Nephron (organoid): ENCODE measurements around the gene CELF2.

ENCODE experiments used
- H3K27ac Mint-ChIP-seq, 3 experiments: 2 replicates each; pipeline ENCODE4 v1.8.0; 2020; ENCODE audit warnings: mixed read lengths in 3 of 3, mild to moderate bottlenecking in 2 of 3, moderate library complexity in 1 of 3
- H3K27me3 Mint-ChIP-seq: 2 replicates; pipeline ENCODE4 v1.8.0; 2021; ENCODE audit warnings: low read depth, mild to moderate bottlenecking, moderate library complexity, mixed read lengths
- H3K36me3 Mint-ChIP-seq: 2 replicates; pipeline ENCODE4 v1.8.0; 2020; ENCODE audit warnings: low read depth, mixed read lengths
- H3K4me1 Mint-ChIP-seq: 2 replicates; pipeline ENCODE4 v1.8.0; 2020; ENCODE audit warnings: mixed read lengths
- H3K4me3 Mint-ChIP-seq, 3 experiments: 2 replicates each; pipeline ENCODE4 v1.8.0; 2020; ENCODE audit warnings: mild to moderate bottlenecking in 3 of 3, mixed read lengths in 3 of 3, moderate library complexity in 2 of 3
- H3K9me3 Mint-ChIP-seq: 2 replicates; pipeline ENCODE4 v1.8.0; 2020; ENCODE audit warnings: mixed read lengths
- TF ChIP-seq, protein P1 (sequence below), 3 experiments: fragments of 200-600 bp; sonication (generic); IDR thresholded peaks; one replicate each; pipeline ENCODE4 v1.5.0; 2021; ENCODE audit warnings: antibody characterized with exemption in 3 of 3; ENCODE audit not compliant: unreplicated experiment in 3 of 3

CELF2 gene

DNA sequence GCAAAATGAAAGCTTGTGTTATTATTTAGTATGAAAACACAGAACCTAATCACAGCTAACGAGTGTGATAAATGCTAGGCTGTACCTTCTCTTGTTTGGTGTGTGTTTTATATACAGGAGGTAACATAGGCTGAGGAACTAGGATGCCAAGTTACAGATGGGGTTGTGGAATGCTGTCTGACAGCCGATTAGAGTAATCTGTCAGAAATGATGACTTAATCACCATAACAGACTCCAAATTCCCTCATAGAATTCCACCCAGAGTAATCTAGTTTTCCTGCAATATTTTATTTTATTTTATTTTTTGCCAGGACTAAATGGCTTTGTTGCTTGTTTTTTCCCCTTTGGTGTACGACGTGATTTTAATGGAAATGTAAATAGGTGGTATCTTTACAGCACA, 221.2 kb downstream of the CELF2 start:
- H3K27me3 Mint-ChIP-seq = no peaks in the 10 kb centered on the region
- TF ChIP-seq, protein P1, sequence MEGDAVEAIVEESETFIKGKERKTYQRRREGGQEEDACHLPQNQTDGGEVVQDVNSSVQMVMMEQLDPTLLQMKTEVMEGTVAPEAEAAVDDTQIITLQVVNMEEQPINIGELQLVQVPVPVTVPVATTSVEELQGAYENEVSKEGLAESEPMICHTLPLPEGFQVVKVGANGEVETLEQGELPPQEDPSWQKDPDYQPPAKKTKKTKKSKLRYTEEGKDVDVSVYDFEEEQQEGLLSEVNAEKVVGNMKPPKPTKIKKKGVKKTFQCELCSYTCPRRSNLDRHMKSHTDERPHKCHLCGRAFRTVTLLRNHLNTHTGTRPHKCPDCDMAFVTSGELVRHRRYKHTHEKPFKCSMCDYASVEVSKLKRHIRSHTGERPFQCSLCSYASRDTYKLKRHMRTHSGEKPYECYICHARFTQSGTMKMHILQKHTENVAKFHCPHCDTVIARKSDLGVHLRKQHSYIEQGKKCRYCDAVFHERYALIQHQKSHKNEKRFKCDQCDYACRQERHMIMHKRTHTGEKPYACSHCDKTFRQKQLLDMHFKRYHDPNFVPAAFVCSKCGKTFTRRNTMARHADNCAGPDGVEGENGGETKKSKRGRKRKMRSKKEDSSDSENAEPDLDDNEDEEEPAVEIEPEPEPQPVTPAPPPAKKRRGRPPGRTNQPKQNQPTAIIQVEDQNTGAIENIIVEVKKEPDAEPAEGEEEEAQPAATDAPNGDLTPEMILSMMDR (IDR thresholded peaks at IDR 0.05; ENCODE audit: unreplicated experiment in 3 of 3) = no peak
- no peak overlapping the region for H3K27ac Mint-ChIP-seq
- H3K4me3 Mint-ChIP-seq = no peak overlapping the region
- H3K9me3 Mint-ChIP-seq = no peaks in the 10 kb centered on the region
- H3K4me1 Mint-ChIP-seq = peaks cover 54% of the 10 kb centered on the region
- H3K36me3 Mint-ChIP-seq = no peaks in the 10 kb centered on the region

DNA sequence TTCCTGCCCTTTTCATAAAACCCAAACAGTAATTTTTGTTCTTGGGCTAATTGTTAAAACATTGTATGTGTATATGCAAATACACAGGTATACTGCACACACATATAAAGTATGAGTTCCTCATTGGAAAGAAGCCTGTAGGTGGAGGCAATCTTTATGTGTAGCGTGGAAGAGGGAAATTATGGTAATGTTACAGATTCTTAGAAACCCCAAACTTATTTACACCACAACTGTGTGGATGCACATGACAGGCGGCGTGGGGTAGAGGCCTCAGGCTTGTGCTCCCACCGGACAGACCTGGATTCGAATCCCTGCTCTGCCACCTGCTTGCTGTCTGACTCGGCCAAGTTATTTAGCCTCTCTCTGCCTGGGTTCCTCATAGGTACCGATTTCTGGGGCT, 223.0 kb downstream of the CELF2 start:
- H3K4me1 Mint-ChIP-seq = peaks cover 47% of the 10 kb centered on the region
- TF ChIP-seq, protein P1 (IDR thresholded peaks at IDR 0.05; ENCODE audit: unreplicated experiment in 3 of 3) = no peak
- H3K27me3 Mint-ChIP-seq = no peaks in the 10 kb centered on the region
- no peak overlapping the region for H3K4me3 Mint-ChIP-seq
- H3K36me3 Mint-ChIP-seq = no peaks in the 10 kb centered on the region
- no peak overlapping the region for H3K27ac Mint-ChIP-seq
- H3K9me3 Mint-ChIP-seq = no peaks in the 10 kb centered on the region

DNA sequence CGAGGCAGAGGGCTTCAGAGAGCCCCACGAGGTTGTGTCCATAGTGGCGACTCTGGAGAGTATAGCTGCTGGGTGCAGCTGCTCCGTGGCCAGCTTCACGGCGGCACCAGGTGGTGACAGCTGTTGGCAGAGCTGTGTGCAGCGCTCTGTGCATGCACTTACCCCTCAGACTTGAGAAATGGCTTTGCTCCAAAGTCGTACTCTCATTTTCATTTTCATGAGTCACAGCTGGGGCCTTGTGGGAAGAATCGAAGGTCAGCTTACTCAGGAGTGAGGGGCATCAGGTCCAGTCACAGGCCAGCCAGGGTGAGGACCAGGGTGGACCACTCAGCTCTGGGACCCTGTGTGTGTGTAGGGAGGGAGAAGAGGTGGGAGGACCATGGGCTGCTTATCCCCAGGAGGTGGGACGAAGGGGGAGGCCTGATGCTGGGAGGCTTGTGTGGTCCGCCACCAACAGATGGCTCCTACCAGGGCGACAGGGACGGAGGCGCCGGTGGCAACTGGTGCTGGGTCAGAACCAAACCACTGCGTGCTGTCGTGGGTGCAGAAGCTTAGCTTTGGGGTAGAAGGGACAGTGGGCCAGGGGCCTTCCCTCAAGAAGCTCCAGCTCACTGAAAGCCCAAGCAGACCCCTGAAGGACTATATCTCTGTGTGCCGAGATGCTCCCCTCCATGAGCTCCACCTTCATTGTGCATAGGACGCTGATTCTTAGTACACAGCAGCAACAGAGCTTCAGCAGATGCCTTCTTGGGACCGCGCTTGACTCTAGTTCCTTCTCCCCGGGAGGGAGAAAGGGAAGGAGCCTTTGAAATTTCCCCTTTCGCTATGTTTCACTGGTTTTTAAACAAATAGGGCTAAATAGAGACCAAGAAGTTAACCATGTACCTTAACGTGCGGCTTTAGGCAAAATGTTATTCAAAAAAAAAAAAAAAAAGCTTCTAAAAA, 225.0 kb downstream of the CELF2 start:
- peaks cover 33% of the 10 kb centered on the region for H3K4me1 Mint-ChIP-seq
- H3K27ac Mint-ChIP-seq = peak overlapping the region; percentile 81 to 88 (median 87)
- H3K4me3 Mint-ChIP-seq = peak overlapping the region in 1 of 3 experiments; percentile 35
- TF ChIP-seq, protein P1 (IDR thresholded peaks at IDR 0.05; ENCODE audit: unreplicated experiment in 3 of 3) = no peak
- H3K36me3 Mint-ChIP-seq = no peaks in the 10 kb centered on the region
- H3K9me3 Mint-ChIP-seq = no peaks in the 10 kb centered on the region
- no peaks in the 10 kb centered on the region for H3K27me3 Mint-ChIP-seq

DNA sequence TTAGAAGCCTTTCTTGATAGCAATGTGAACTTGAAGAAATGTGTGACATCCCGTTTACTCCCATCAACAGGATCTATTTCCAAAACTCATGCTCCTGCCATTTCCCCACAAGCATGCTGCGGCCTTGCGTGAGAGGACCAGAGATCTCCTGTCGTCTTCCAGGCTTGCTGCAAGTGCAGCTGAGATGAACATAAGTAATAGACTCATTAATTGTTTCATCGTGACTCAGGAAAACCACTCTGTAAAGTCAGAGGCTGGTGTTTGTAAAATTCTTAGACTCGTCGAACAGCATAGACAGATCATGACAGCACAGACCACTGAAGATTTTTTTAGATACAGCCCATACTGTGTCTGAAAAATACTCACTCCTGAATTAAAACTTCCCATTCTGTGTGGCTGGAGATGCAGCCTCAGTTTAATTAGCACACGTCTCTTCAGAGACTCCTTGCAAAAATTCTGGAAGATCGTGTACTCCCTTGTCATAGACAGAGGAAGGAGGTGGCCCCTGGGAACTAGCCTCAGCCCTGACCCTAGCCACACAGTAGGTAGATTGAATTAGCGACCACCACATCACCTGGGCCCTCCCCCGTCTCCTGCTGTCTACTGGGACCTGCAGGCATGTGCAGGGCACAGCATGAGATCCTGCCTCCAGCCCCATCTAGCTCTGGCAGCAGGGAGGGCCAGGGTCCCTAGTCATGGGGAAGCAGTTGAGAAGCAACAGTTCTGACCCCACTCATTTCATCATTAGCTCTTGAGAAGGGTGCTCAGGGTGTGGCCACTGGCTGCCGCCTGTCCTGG, 226.0 kb downstream of the CELF2 start:
- TF ChIP-seq, protein P1 (IDR thresholded peaks at IDR 0.05; ENCODE audit: unreplicated experiment in 3 of 3) = no peak
- H3K9me3 Mint-ChIP-seq = no peaks in the 10 kb centered on the region
- no peaks in the 10 kb centered on the region for H3K36me3 Mint-ChIP-seq
- H3K4me3 Mint-ChIP-seq = no peak overlapping the region
- H3K27me3 Mint-ChIP-seq = no peaks in the 10 kb centered on the region
- H3K4me1 Mint-ChIP-seq = peaks cover 42% of the 10 kb centered on the region
- peak overlapping the region in 1 of 3 experiments; percentile 44 for H3K27ac Mint-ChIP-seq

DNA sequence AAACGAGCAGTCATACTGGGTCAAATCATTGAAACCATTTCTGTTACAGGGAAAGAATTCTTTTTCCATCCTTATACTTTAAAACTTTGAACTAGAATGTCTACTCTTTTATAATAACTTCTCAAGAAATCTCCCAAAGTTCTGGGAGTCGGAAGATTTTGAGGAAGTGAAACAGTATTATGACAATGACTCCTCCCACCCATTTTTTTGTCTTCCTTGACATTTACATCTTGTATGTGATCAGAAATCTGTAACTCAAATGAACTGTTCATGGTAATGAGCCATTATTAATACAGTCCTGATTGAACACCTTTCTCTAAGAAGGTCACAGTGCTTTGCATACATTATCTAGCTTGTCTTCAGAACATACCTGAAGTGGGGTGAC, 227.4 kb downstream of the CELF2 start:
- Mint-ChIP-seq H3K4me1 (peaks cover 53% of the 10 kb centered on the region), H3K9me3 (no peaks in the 10 kb centered on the region), H3K27me3 (no peaks in the 10 kb centered on the region), H3K4me3 (no peak overlapping the region), H3K27ac (no peak overlapping the region), H3K36me3 (no peaks in the 10 kb centered on the region)
- TF ChIP-seq, protein P1 (IDR thresholded peaks at IDR 0.05; ENCODE audit: unreplicated experiment in 3 of 3) = no peak
